ENCODE results near the gene BMP7.

The BMP7 gene

GRCh38 chr20:57156011-57156729 is 110.3 kb downstream of the BMP7 start:
- TF ChIP-seq RARB (CRISPR knock-in tag; IDR thresholded peaks at IDR 0.05) (no peak), TSHZ2 (CRISPR knock-in tag; IDR thresholded peaks at IDR 0.05) (no peak), TCF4 (CRISPR knock-in tag; IDR thresholded peaks at IDR 0.05; ENCODE audit: borderline replicate concordance) (no peak), ESRRG (CRISPR knock-in tag; IDR thresholded peaks at IDR 0.05) (no peak), GLIS3 (CRISPR knock-in tag; IDR thresholded peaks at IDR 0.05) (no peak), SNAI2 (CRISPR knock-in tag; IDR thresholded peaks at IDR 0.05) (no peak), ZFP3 (CRISPR knock-in tag; IDR thresholded peaks at IDR 0.05) (no peak), TOX (CRISPR knock-in tag; IDR thresholded peaks at IDR 0.05; ENCODE audit: borderline replicate concordance) (no peak), ZFP30 (CRISPR knock-in tag; IDR thresholded peaks at IDR 0.05) (no peak), BACH2 (CRISPR knock-in tag; IDR thresholded peaks at IDR 0.05; ENCODE audit: borderline replicate concordance) (no peak), ZNF565 (CRISPR knock-in tag; conservative IDR thresholded peaks at IDR 0.05; ENCODE audit: low read depth) (no peak), ISL1 (CRISPR knock-in tag; IDR thresholded peaks at IDR 0.05) (no peak), PATZ1 (CRISPR knock-in tag; IDR thresholded peaks at IDR 0.05; ENCODE audit: borderline replicate concordance) (no peak), ARNTL (CRISPR knock-in tag; IDR thresholded peaks at IDR 0.05; ENCODE audit: borderline replicate concordance, low read depth) (no peak), CREB5 (CRISPR knock-in tag; IDR thresholded peaks at IDR 0.05; ENCODE audit: low read depth) (no peak), ZC3H10 (CRISPR knock-in tag; IDR thresholded peaks at IDR 0.05) (no peak)
- TF ChIP-seq, protein P1, sequence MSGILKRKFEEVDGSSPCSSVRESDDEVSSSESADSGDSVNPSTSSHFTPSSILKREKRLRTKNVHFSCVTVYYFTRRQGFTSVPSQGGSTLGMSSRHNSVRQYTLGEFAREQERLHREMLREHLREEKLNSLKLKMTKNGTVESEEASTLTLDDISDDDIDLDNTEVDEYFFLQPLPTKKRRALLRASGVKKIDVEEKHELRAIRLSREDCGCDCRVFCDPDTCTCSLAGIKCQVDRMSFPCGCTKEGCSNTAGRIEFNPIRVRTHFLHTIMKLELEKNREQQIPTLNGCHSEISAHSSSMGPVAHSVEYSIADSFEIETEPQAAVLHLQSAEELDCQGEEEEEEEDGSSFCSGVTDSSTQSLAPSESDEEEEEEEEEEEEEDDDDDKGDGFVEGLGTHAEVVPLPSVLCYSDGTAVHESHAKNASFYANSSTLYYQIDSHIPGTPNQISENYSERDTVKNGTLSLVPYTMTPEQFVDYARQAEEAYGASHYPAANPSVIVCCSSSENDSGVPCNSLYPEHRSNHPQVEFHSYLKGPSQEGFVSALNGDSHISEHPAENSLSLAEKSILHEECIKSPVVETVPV (CRISPR knock-in tag; IDR thresholded peaks at IDR 0.05) = no peak
- no peak for ATAC-seq

DNA sequence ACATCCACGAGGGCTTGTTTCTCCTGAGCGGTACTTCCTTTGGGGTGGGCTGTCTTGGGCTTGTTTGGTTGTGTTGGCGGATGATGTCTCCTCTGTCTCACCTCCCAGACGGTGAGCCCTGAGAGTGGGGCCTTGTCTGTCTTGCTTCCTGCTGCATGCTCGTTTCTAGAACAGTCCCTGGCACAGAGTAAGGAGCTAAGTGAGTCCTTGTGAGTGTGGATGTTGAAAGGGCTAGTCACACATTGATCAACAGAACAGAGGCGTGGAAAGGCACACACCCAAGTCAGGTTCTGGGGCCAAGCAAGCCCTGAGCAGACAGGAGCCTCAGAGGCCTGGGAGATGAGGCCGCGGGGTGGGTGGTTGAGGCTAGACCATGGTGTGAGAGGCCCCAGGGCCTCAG is 111.0 kb downstream of the BMP7 start:
- ATAC-seq = no peak
- no peak for TF ChIP-seq CREB5 (CRISPR knock-in tag; IDR thresholded peaks at IDR 0.05; ENCODE audit: low read depth)
- no peak for TF ChIP-seq ZFP3 (CRISPR knock-in tag; IDR thresholded peaks at IDR 0.05)
- no peak for TF ChIP-seq ZC3H10 (CRISPR knock-in tag; IDR thresholded peaks at IDR 0.05)
- no peak for TF ChIP-seq RARB (CRISPR knock-in tag; IDR thresholded peaks at IDR 0.05)
- no peak for TF ChIP-seq CSDC2 (CRISPR knock-in tag; IDR thresholded peaks at IDR 0.05)
- no peak for TF ChIP-seq TCF4 (CRISPR knock-in tag; IDR thresholded peaks at IDR 0.05; ENCODE audit: borderline replicate concordance)
- TF ChIP-seq BACH2 (CRISPR knock-in tag; IDR thresholded peaks at IDR 0.05; ENCODE audit: borderline replicate concordance) = no peak
- TF ChIP-seq, protein P2, sequence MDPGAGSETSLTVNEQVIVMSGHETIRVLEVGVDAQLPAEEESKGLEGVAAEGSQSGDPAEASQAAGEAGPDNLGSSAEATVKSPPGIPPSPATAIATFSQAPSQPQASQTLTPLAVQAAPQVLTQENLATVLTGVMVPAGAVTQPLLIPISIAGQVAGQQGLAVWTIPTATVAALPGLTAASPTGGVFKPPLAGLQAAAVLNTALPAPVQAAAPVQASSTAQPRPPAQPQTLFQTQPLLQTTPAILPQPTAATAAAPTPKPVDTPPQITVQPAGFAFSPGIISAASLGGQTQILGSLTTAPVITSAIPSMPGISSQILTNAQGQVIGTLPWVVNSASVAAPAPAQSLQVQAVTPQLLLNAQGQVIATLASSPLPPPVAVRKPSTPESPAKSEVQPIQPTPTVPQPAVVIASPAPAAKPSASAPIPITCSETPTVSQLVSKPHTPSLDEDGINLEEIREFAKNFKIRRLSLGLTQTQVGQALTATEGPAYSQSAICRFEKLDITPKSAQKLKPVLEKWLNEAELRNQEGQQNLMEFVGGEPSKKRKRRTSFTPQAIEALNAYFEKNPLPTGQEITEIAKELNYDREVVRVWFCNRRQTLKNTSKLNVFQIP (CRISPR knock-in tag; IDR thresholded peaks at IDR 0.05; ENCODE audit: borderline replicate concordance, low read depth) = no peak
- no peak for TF ChIP-seq SNAI2 (CRISPR knock-in tag; IDR thresholded peaks at IDR 0.05)
- no peak for TF ChIP-seq ZNF565 (CRISPR knock-in tag; conservative IDR thresholded peaks at IDR 0.05; ENCODE audit: low read depth)
- no peak for TF ChIP-seq GLIS3 (CRISPR knock-in tag; IDR thresholded peaks at IDR 0.05)
- TF ChIP-seq, protein P1 (CRISPR knock-in tag; IDR thresholded peaks at IDR 0.05) = no peak
- no peak for TF ChIP-seq ZNF8 (CRISPR knock-in tag; IDR thresholded peaks at IDR 0.05)
- TF ChIP-seq ZFP30 (CRISPR knock-in tag; IDR thresholded peaks at IDR 0.05) = no peak
- TF ChIP-seq PATZ1 (CRISPR knock-in tag; IDR thresholded peaks at IDR 0.05; ENCODE audit: borderline replicate concordance) = no peak
